Measurements from ENCODE around the gene OTOP2.

OTOP2 gene

GRCh38 chr17:74937064-74938051, 13.3 kb downstream of the OTOP2 start:
- in situ Hi-C loops (cut with MboI; ENCODE audit: low sequenced_read_pairs, unreplicated experiment): no loop called here
- no peak for DNase-seq (ENCODE audit: low spot score)
- no peak for TF ChIP-seq CTCF (IDR thresholded peaks at IDR 0.05; ENCODE audit: borderline replicate concordance, control extremely low read depth, extremely low read depth, insufficient read depth, missing control alignments)

- TF ChIP-seq CTCF (IDR thresholded peaks at IDR 0.05; ENCODE audit: borderline replicate concordance, control extremely low read depth, extremely low read depth, insufficient read depth, missing control alignments): no peak
- in situ Hi-C loops (cut with MboI; ENCODE audit: low sequenced_read_pairs, unreplicated experiment): no loop called here
- DNase-seq (ENCODE audit: low spot score): no peak
Measured at GRCh38 chr17:74938194-74938950, 14.3 kb downstream of the OTOP2 start.

GRCh38 chr17:74939534-74939933, 15.5 kb downstream of the OTOP2 start:
- no peak for TF ChIP-seq CTCF (IDR thresholded peaks at IDR 0.05; ENCODE audit: borderline replicate concordance, control extremely low read depth, extremely low read depth, insufficient read depth, missing control alignments)
- in situ Hi-C loops (cut with MboI; ENCODE audit: low sequenced_read_pairs, unreplicated experiment): no loop called here
- no peak for DNase-seq (ENCODE audit: low spot score)

GRCh38 chr17:74941128-74941725, 17.2 kb downstream of the OTOP2 start:
- in situ Hi-C loops (cut with MboI; ENCODE audit: low sequenced_read_pairs, unreplicated experiment): no loop called here
- DNase-seq (ENCODE audit: low spot score): no peak
- TF ChIP-seq CTCF (IDR thresholded peaks at IDR 0.05; ENCODE audit: borderline replicate concordance, control extremely low read depth, extremely low read depth, insufficient read depth, missing control alignments): no peak

GRCh38 chr17:74943808-74944522, 19.9 kb downstream of the OTOP2 start:
- in situ Hi-C loops (cut with MboI; ENCODE audit: low sequenced_read_pairs, unreplicated experiment): no loop called here
- DNase-seq (ENCODE audit: low spot score): no peak
- no peak for TF ChIP-seq CTCF (IDR thresholded peaks at IDR 0.05; ENCODE audit: borderline replicate concordance, control extremely low read depth, extremely low read depth, insufficient read depth, missing control alignments)

- peak; percentile 85 for DNase-seq (ENCODE audit: low spot score)
- TF ChIP-seq CTCF (IDR thresholded peaks at IDR 0.05; ENCODE audit: borderline replicate concordance, control extremely low read depth, extremely low read depth, insufficient read depth, missing control alignments): no peak
- in situ Hi-C loops (cut with MboI; ENCODE audit: low sequenced_read_pairs, unreplicated experiment): no loop called here
Measured at GRCh38 chr17:74945543-74945942, 21.5 kb downstream of the OTOP2 start.
